ENCODE measurements around the gene B3GNT4.

GRCh38 chr12:122201381-122201780 lies 2.1 kb upstream of the B3GNT4 start:
- no peak for TF ChIP-seq CTCF (conservative IDR thresholded peaks at IDR 0.05 in 1 of 2, IDR thresholded peaks at IDR 0.05 in 1 of 2; ENCODE audit: extremely low read depth in 1 of 2, insufficient read depth in 1 of 2, low read depth in 1 of 2, low read length in 2 of 2)
- TF ChIP-seq EZH2 (IDR thresholded peaks at IDR 0.05; ENCODE audit: borderline replicate concordance, low read length) = no peak
